Lower leg skin (tissue), 3 donors: ENCODE measurements around the gene BMP6.

ENCODE experiments used
- CTCF ChIP-seq, 3 donors: fragments of 450-650 bp; IDR thresholded peaks; one replicate each; pipeline ENCODE4 v1.5.1; 2016; ENCODE audit warnings: antibody characterized with exemption in 3 of 3, mild to moderate bottlenecking in 3 of 3, moderate library complexity in 2 of 3
- POLR2A ChIP-seq, 2 donors: fragments of 450-650 bp; IDR thresholded peaks; one replicate each; pipeline ENCODE4 v1.6.1; 2016 to 2017; ENCODE audit warnings: antibody characterized with exemption in 2 of 2, mild to moderate bottlenecking in 1 of 2, moderate library complexity in 1 of 2

- no peak for TF ChIP-seq CTCF (IDR thresholded peaks at IDR 0.05)
- no peak for TF ChIP-seq POLR2A (IDR thresholded peaks at IDR 0.05)
Measured at GRCh38 chr6:7819431-7820015, 93.6 kb downstream of the BMP6 start.
